H1 (cell line): ENCODE results near the gene ZNF839. TPM values are rescaled to one million over a fixed set of nuclear protein-coding genes. Genes with fewer than 3 reads are reported as not detected.

ENCODE experiments used
- HDAC2 ChIP-seq, 2 experiments: fragments of 300-600 bp in 1 of 2; sonication (generic) in 1 of 2; IDR thresholded peaks; 2 replicates each; pipeline ENCODE4 v1.6.1; 2011 to 2012; ENCODE audit warnings: low read depth in 2 of 2, low read length in 2 of 2, mild to moderate bottlenecking in 2 of 2, moderate library complexity in 2 of 2, borderline replicate concordance in 1 of 2, inconsistent platforms in 1 of 2
- polyA plus RNA-seq, 7 experiments: library from polyadenylated mRNA; depleted of rRNA in 3 of 7; stranded (reverse) in 5 of 7; unstranded in 2 of 7; fragments of >200 nt in 5 of 7; fragments of 200-250 nt in 2 of 7; gene quantifications; 1 replicate in 5 of 7; 2 replicates in 1 of 7; 4 replicates in 1 of 7; pipeline versions ENCODE4 v1.2.1 to v1.2.3, GENCODE V29; 2011 to 2013; ENCODE audit warnings: missing spikeins in 2 of 7, mixed read lengths in 2 of 7
- total RNA-seq: library from RNA; stranded (reverse); fragmentation: NEBNext Ultra II Directional; extraction: Animal tissue kit (Norgen Biotek cat#: 25700); gene quantifications from 2 replicates; pipeline ENCODE4 v1.2.1, GENCODE V29; 2021

The ZNF839 gene
- total and polyA plus RNA-seq, 2 of the 8 experiments (the other 6 are each of a cell fraction or from before 2014, with no cell fraction given): 8.1 to 9.4 TPM

DNA sequence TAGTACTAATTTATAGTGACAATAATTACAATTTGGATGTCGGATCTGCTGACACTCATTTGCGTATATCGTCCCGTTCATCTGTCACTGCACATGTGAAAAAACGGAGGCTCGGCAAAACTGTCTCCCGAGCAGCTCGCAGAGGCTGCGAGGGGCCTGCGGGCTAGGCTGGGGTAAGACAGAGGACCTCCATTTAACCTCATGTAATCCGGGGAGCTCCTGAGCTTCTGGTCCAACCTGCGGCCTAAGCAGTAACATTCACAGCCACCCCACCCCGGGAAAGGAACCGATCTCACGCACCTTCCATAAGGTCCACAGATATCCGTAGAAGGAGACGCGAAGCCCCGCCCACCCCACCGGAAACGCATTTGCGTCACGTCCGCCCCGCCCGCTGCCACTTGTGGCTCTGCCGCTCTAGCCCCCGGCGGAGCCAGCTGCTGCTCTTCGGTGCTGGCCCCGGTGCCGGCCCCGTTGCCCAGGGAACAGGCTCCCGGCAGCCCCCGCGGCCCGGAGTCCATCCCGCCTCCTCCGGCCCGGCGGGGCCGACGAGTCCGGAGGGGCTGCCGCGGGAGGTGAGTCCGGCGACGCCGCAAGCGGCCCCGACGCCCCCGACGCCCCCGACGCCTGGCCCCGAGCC, 43.1 kb downstream of the ZNF839 start, which contains the start of the genes CINP and TECPR2 (continued):
- no peak for TF ChIP-seq HDAC2 (IDR thresholded peaks at IDR 0.05; ENCODE audit: borderline replicate concordance in 1 of 2, low read depth in 2 of 2, low read length in 2 of 2)
